Stomach (tissue), 9 donors: ENCODE data around the gene PCNX1. TPM values are rescaled to one million over a fixed set of nuclear protein-coding genes. Genes with fewer than 3 reads are reported as not detected.

Source experiments
- DNase-seq, 2 donors: peaks; one replicate each; pipeline versions ENCODE4 v3.0.0 to v3.0.0-alpha.2; 2013 to 2019
- H3K27ac ChIP-seq, 5 donors: fragments of 200-600 bp in 4 of 5; sonication (generic) in 4 of 5; one replicate each; pipeline ENCODE4 v1.5.1; 2013 to 2019; ENCODE audit warnings: mild to moderate bottlenecking in 1 of 5, moderate library complexity in 1 of 5
- H3K27me3 ChIP-seq, 3 donors: fragments of 200-600 bp; sonication (generic); one replicate each; pipeline ENCODE4 v1.5.1; 2017 to 2019; ENCODE audit warnings: mixed run types in 1 of 3
- H3K36me3 ChIP-seq, 4 donors: fragments of 200-600 bp; sonication (generic); 1 replicate in 3 of 4; 2 replicates in 1 of 4; pipeline ENCODE4 v1.5.1; 2016 to 2019
- H3K4me1 ChIP-seq, 4 donors: fragments of 200-600 bp; sonication (generic); one replicate each; pipeline ENCODE4 v1.5.1; 2016 to 2019
- H3K4me3 ChIP-seq, 4 donors: fragments of 200-600 bp; sonication (generic) in 3 of 4; one replicate each; pipeline ENCODE4 v1.5.1; 2016 to 2019; ENCODE audit warnings: mild to moderate bottlenecking in 1 of 4
- H3K9me3 ChIP-seq, 4 donors: fragments of 200-600 bp; sonication (generic); one replicate each; pipeline ENCODE4 v1.5.1; 2016 to 2019
- CTCF ChIP-seq, 7 experiments: fragments of 450-650 bp in 4 of 7; fragments of 200-600 bp in 3 of 7; sonication (generic) in 3 of 7; IDR thresholded peaks; one replicate each; pipeline ENCODE4 v1.5.1; 2016 to 2019; ENCODE audit warnings: antibody characterized with exemption in 7 of 7, control low read depth in 2 of 7, mild to moderate bottlenecking in 1 of 7
- EP300 ChIP-seq: sonication (generic); formaldehyde crosslinking; IDR thresholded peaks from one replicate; pipeline ENCODE4 v1.6.1; 2017; ENCODE audit warnings: antibody characterized with exemption
- POLR2A ChIP-seq, 4 donors: fragments of 450-650 bp; IDR thresholded peaks; one replicate each; pipeline ENCODE4 v1.6.1; 2016; ENCODE audit warnings: antibody characterized with exemption in 4 of 4, control low read depth in 2 of 4, mild to moderate bottlenecking in 1 of 4, moderate library complexity in 1 of 4
- POLR2AphosphoS5 ChIP-seq, 3 donors: sonication (generic); formaldehyde crosslinking; IDR thresholded peaks; one replicate each; pipeline ENCODE4 v1.6.1; 2016; ENCODE audit warnings: antibody characterized with exemption in 3 of 3
- WGBS, 5 donors: extraction: QIAGEN DNeasy Blood & Tissue Kit in 3 of 5; methylation state at CpG; one replicate each; pipeline versions ENCODE4 v1.1.5 to v1.1.7; 2013 to 2018; 5-methylcytosine and 5-hydroxymethylcytosine counted together
- intact Hi-C: fragments of 100-400 bp; cut with DNase I; formaldehyde crosslinking; loops from one replicate; pipeline ENCODE4 v1.15.1; 2023; ENCODE audit warnings: low total_unique reads
- polyA plus RNA-seq, 3 donors: library from polyadenylated mRNA; stranded (reverse); fragments of 200-250 nt; gene quantifications; one replicate each; pipeline ENCODE4 v1.2.3, GENCODE V29; 2013
- total RNA-seq, 5 donors: library from RNA; depleted of rRNA; stranded (reverse); fragments of >200 nt; gene quantifications; one replicate each; pipeline versions ENCODE4 v1.1.0 to v1.2.3, GENCODE V29; 2014 to 2016
- donor health status: healthy with polysubstance abuse.
- donor health status: Bipolar disorder and iron deficiency.
- donor health status: healthy.

Gene PCNX1
- total and polyA plus RNA-seq, 8 donors = 2.3 to 198 (median 43.6) TPM

- Histone ChIP-seq H3K27ac (no peak overlapping the region), H3K27me3 (no peaks in the 10 kb centered on the region), H3K9me3 (no peaks in the 10 kb centered on the region), H3K36me3 (no peaks in the 10 kb centered on the region), H3K4me1 (peaks cover 0 to 18% (median under 1%) of the 10 kb centered on the region in 4 donors), H3K4me3 (no peak overlapping the region)
- intact Hi-C loops = no loop called here
- no peak for TF ChIP-seq POLR2A (IDR thresholded peaks at IDR 0.05)
- no peak for TF ChIP-seq EP300
- TF ChIP-seq CTCF (IDR thresholded peaks at IDR 0.05) = no peak
- TF ChIP-seq POLR2AphosphoS5 (IDR thresholded peaks at IDR 0.05) = no peak
- no peak for DNase-seq
- WGBS, 5 donors = 81 to 86% (median 85%) methylated on average over 13 of the region's 13 CpGs
Measured at GRCh38 chr14:70893062-70893845, 14.0 kb upstream of the PCNX1 start.

GRCh38 chr14:70893858-70894291 is 13.4 kb upstream of the PCNX1 start:
- DNase-seq = no peak
- intact Hi-C loops = no loop called here
- Histone ChIP-seq H3K9me3 (no peaks in the 10 kb centered on the region), H3K36me3 (no peaks in the 10 kb centered on the region), H3K4me1 (peaks cover 0 to 21% (median under 1%) of the 10 kb centered on the region in 4 donors), H3K4me3 (no peak overlapping the region), H3K27ac (no peak overlapping the region), H3K27me3 (no peaks in the 10 kb centered on the region)
- TF ChIP-seq POLR2AphosphoS5 (IDR thresholded peaks at IDR 0.05) (no peak), CTCF (IDR thresholded peaks at IDR 0.05) (no peak), POLR2A (IDR thresholded peaks at IDR 0.05) (no peak), EP300 (no peak)
- 64 to 82% (median 78%) methylated on average over 5 of the region's 5 CpGs for WGBS, 5 donors

- DNase-seq = no peak
Measured at GRCh38 chr14:70894868-70895267, 12.4 kb upstream of the PCNX1 start.

GRCh38 chr14:70896317-70896716 is 10.9 kb upstream of the PCNX1 start:
- Histone ChIP-seq H3K36me3 (no peaks in the 10 kb centered on the region), H3K4me1 (peaks cover 0 to 28% (median 2%) of the 10 kb centered on the region in 4 donors), H3K4me3 (no peak overlapping the region), H3K27ac (no peak overlapping the region), H3K9me3 (no peaks in the 10 kb centered on the region), H3K27me3 (no peaks in the 10 kb centered on the region)
- TF ChIP-seq CTCF (IDR thresholded peaks at IDR 0.05) = no peak
- TF ChIP-seq POLR2A (IDR thresholded peaks at IDR 0.05) = no peak
- TF ChIP-seq EP300 = no peak
- no peak for TF ChIP-seq POLR2AphosphoS5 (IDR thresholded peaks at IDR 0.05)
- intact Hi-C loops = no loop called here
- no peak for DNase-seq
- 78 to 91% (median 82%) methylated on average over 1 of the region's 1 CpG for WGBS, 5 donors

More at GRCh38 chr14:70894868-70895267, 12.4 kb upstream of the PCNX1 start:
- Histone ChIP-seq H3K27ac (no peak overlapping the region), H3K4me1 (peaks cover 0 to 23% (median 2%) of the 10 kb centered on the region in 4 donors), H3K27me3 (no peaks in the 10 kb centered on the region), H3K9me3 (no peaks in the 10 kb centered on the region), H3K4me3 (no peak overlapping the region), H3K36me3 (no peaks in the 10 kb centered on the region)
- intact Hi-C loops = no loop called here
- TF ChIP-seq CTCF (IDR thresholded peaks at IDR 0.05) (no peak), POLR2A (IDR thresholded peaks at IDR 0.05) (no peak), POLR2AphosphoS5 (IDR thresholded peaks at IDR 0.05) (no peak), EP300 (no peak)
- 35 to 56% (median 48%) methylated on average over 2 of the region's 2 CpGs for WGBS, 5 donors
